ENCODE data around the gene MTO1.
"Not testable (repeated sequence)": the region's sequence is repeated elsewhere in the genome, so short reads cannot be mapped to it uniquely, and the experiment has no call there.

MTO1 gene

GRCh38 chr6:73521351-73521985 lies 59.9 kb downstream of the MTO1 start:
- peaks cover 58% of the 10 kb centered on the region for H3K36me3 Mint-ChIP-seq (ENCODE audit: insufficient read depth)
- peak overlapping the region; percentile 95 for H3K27ac Mint-ChIP-seq (ENCODE audit: low read depth)
- no peaks in the 10 kb centered on the region for H3K9me3 Mint-ChIP-seq
- DNase-seq (ENCODE audit: low spot score in 2 of 2) (no peak), ATAC-seq (replicated peaks; ENCODE audit: extremely low read depth, poor library complexity, severe bottlenecking) (peak; percentile 20)
- peaks cover 55% of the 10 kb centered on the region for H3K4me1 Mint-ChIP-seq
- H3K27me3 Mint-ChIP-seq: no peaks in the 10 kb centered on the region
- peak overlapping the region; percentile 85 for H3K4me3 Mint-ChIP-seq

- DNase-seq (ENCODE audit: low spot score in 2 of 2) (peak; percentile 58 to 63), ATAC-seq (replicated peaks; ENCODE audit: extremely low read depth, poor library complexity, severe bottlenecking) (peak; percentile 25)
- Mint-ChIP-seq H3K4me1 (peaks cover 41% of the 10 kb centered on the region), H3K27ac (ENCODE audit: low read depth) (peak overlapping the region; percentile 95), H3K4me3 (peak overlapping the region; percentile 85), H3K36me3 (ENCODE audit: insufficient read depth) (peaks cover 39% of the 10 kb centered on the region), H3K27me3 (no peaks in the 10 kb centered on the region), H3K9me3 (no peaks in the 10 kb centered on the region)
Measured at GRCh38 chr6:73523434-73524123, 62.0 kb downstream of the MTO1 start.

GRCh38 chr6:73525546-73526330 lies 64.2 kb downstream of the MTO1 start:
- ATAC-seq (replicated peaks; ENCODE audit: extremely low read depth, poor library complexity, severe bottlenecking) (no peak), DNase-seq (ENCODE audit: low spot score in 2 of 2) (no peak)
- peaks cover 17% of the 10 kb centered on the region for H3K36me3 Mint-ChIP-seq (ENCODE audit: insufficient read depth)
- H3K27me3 Mint-ChIP-seq: no peaks in the 10 kb centered on the region
- H3K27ac Mint-ChIP-seq (ENCODE audit: low read depth): no peak overlapping the region
- no peak overlapping the region for H3K4me3 Mint-ChIP-seq
- no peaks in the 10 kb centered on the region for H3K9me3 Mint-ChIP-seq
- H3K4me1 Mint-ChIP-seq: peaks cover 21% of the 10 kb centered on the region

GRCh38 chr6:73528897-73529296 lies 67.4 kb downstream of the MTO1 start:
- H3K4me3 Mint-ChIP-seq: no peak overlapping the region
- no peak for ATAC-seq (replicated peaks; ENCODE audit: extremely low read depth, poor library complexity, severe bottlenecking)
- no peak overlapping the region for H3K27ac Mint-ChIP-seq (ENCODE audit: low read depth)
- peaks cover 1% of the 10 kb centered on the region for H3K36me3 Mint-ChIP-seq (ENCODE audit: insufficient read depth)
- DNase-seq (ENCODE audit: low spot score in 2 of 2): no peak
- no peaks in the 10 kb centered on the region for H3K27me3 Mint-ChIP-seq
- H3K4me1 Mint-ChIP-seq: peaks cover 4% of the 10 kb centered on the region
- no peaks in the 10 kb centered on the region for H3K9me3 Mint-ChIP-seq

GRCh38 chr6:73532293-73532692 lies 70.8 kb downstream of the MTO1 start:
- no peaks in the 10 kb centered on the region for H3K9me3 Mint-ChIP-seq
- no peak overlapping the region for H3K27ac Mint-ChIP-seq (ENCODE audit: low read depth)
- no peak for ATAC-seq (replicated peaks; ENCODE audit: extremely low read depth, poor library complexity, severe bottlenecking)
- no peak for DNase-seq (ENCODE audit: low spot score in 2 of 2)
- H3K4me3 Mint-ChIP-seq: no peak overlapping the region
- H3K36me3 Mint-ChIP-seq (ENCODE audit: insufficient read depth): no peaks in the 10 kb centered on the region
- H3K27me3 Mint-ChIP-seq: no peaks in the 10 kb centered on the region
- no peaks in the 10 kb centered on the region for H3K4me1 Mint-ChIP-seq

GRCh38 chr6:73534628-73535027 lies 73.1 kb downstream of the MTO1 start:
- H3K9me3 Mint-ChIP-seq: no peaks in the 10 kb centered on the region
- H3K4me3 Mint-ChIP-seq: no peak overlapping the region
- H3K4me1 Mint-ChIP-seq: no peaks in the 10 kb centered on the region
- no peak for DNase-seq (ENCODE audit: low spot score in 2 of 2)
- no peak for ATAC-seq (replicated peaks; ENCODE audit: extremely low read depth, poor library complexity, severe bottlenecking)
- no peak overlapping the region for H3K27ac Mint-ChIP-seq (ENCODE audit: low read depth)
- H3K27me3 Mint-ChIP-seq: no peaks in the 10 kb centered on the region
- H3K36me3 Mint-ChIP-seq (ENCODE audit: insufficient read depth): no peaks in the 10 kb centered on the region

GRCh38 chr6:73537677-73538076 lies 76.1 kb downstream of the MTO1 start:
- Mint-ChIP-seq H3K4me3 (no peak overlapping the region), H3K36me3 (ENCODE audit: insufficient read depth) (no peaks in the 10 kb centered on the region), H3K9me3 (no peaks in the 10 kb centered on the region), H3K27me3 (no peaks in the 10 kb centered on the region), H3K4me1 (no peaks in the 10 kb centered on the region), H3K27ac (ENCODE audit: low read depth) (no peak overlapping the region)
- DNase-seq (ENCODE audit: low spot score in 2 of 2) (no peak), ATAC-seq (replicated peaks; ENCODE audit: extremely low read depth, poor library complexity, severe bottlenecking) (no peak)

GRCh38 chr6:73538116-73538779 lies 76.7 kb downstream of the MTO1 start:
- Mint-ChIP-seq H3K27me3 (no peaks in the 10 kb centered on the region), H3K4me3 (no peak overlapping the region), H3K4me1 (no peaks in the 10 kb centered on the region), H3K9me3 (no peaks in the 10 kb centered on the region), H3K27ac (ENCODE audit: low read depth) (no peak overlapping the region), H3K36me3 (ENCODE audit: insufficient read depth) (no peaks in the 10 kb centered on the region)
- DNase-seq (ENCODE audit: low spot score in 2 of 2) (no peak), ATAC-seq (replicated peaks; ENCODE audit: extremely low read depth, poor library complexity, severe bottlenecking) (no peak)

GRCh38 chr6:73542481-73542880 lies 80.9 kb downstream of the MTO1 start:
- H3K4me3 Mint-ChIP-seq; ATAC-seq (replicated peaks; ENCODE audit: extremely low read depth, poor library complexity, severe bottlenecking); H3K27me3 Mint-ChIP-seq; H3K9me3 Mint-ChIP-seq; H3K27ac Mint-ChIP-seq (ENCODE audit: low read depth); H3K36me3 Mint-ChIP-seq (ENCODE audit: insufficient read depth); DNase-seq (ENCODE audit: low spot score in 2 of 2); H3K4me1 Mint-ChIP-seq: not testable (repeated sequence)

- H3K4me3 Mint-ChIP-seq: no peak overlapping the region
- DNase-seq (ENCODE audit: low spot score in 2 of 2): no peak
- H3K36me3 Mint-ChIP-seq (ENCODE audit: insufficient read depth): no peaks in the 10 kb centered on the region
- no peak for ATAC-seq (replicated peaks; ENCODE audit: extremely low read depth, poor library complexity, severe bottlenecking)
- no peaks in the 10 kb centered on the region for H3K9me3 Mint-ChIP-seq
- no peaks in the 10 kb centered on the region for H3K4me1 Mint-ChIP-seq
- no peak overlapping the region for H3K27ac Mint-ChIP-seq (ENCODE audit: low read depth)
- no peaks in the 10 kb centered on the region for H3K27me3 Mint-ChIP-seq
Measured at GRCh38 chr6:73542891-73543290, 81.4 kb downstream of the MTO1 start.

GRCh38 chr6:73547036-73547435 lies 85.5 kb downstream of the MTO1 start:
- DNase-seq (ENCODE audit: low spot score in 2 of 2): no peak
- H3K9me3 Mint-ChIP-seq: no peaks in the 10 kb centered on the region
- no peaks in the 10 kb centered on the region for H3K36me3 Mint-ChIP-seq (ENCODE audit: insufficient read depth)
- no peak overlapping the region for H3K27ac Mint-ChIP-seq (ENCODE audit: low read depth)
- no peaks in the 10 kb centered on the region for H3K27me3 Mint-ChIP-seq
- no peaks in the 10 kb centered on the region for H3K4me1 Mint-ChIP-seq
- no peak for ATAC-seq (replicated peaks; ENCODE audit: extremely low read depth, poor library complexity, severe bottlenecking)
- H3K4me3 Mint-ChIP-seq: no peak overlapping the region

GRCh38 chr6:73548458-73549446 lies 87.2 kb downstream of the MTO1 start:
- ATAC-seq (replicated peaks; ENCODE audit: extremely low read depth, poor library complexity, severe bottlenecking) (no peak), DNase-seq (ENCODE audit: low spot score in 2 of 2) (no peak)
- no peaks in the 10 kb centered on the region for H3K9me3 Mint-ChIP-seq
- H3K27me3 Mint-ChIP-seq: no peaks in the 10 kb centered on the region
- no peaks in the 10 kb centered on the region for H3K36me3 Mint-ChIP-seq (ENCODE audit: insufficient read depth)
- H3K4me3 Mint-ChIP-seq: no peak overlapping the region
- H3K27ac Mint-ChIP-seq (ENCODE audit: low read depth): no peak overlapping the region
- no peaks in the 10 kb centered on the region for H3K4me1 Mint-ChIP-seq
